ENCODE results near the gene RNU4-1.

GRCh38 chr12:120323772-120324171 lies 30.7 kb upstream of the RNU4-1 start:
- TF ChIP-seq CTCF (IDR thresholded peaks at IDR 0.05), result no peak
- no peak for TF ChIP-seq USF1 (CRISPR knock-in tag; IDR thresholded peaks at IDR 0.05)
- TF ChIP-seq SMAD3 (CRISPR knock-in tag; IDR thresholded peaks at IDR 0.05; ENCODE audit: borderline replicate concordance), result no peak
- no peak for TF ChIP-seq FOXP4 (CRISPR knock-in tag; IDR thresholded peaks at IDR 0.05)
- TF ChIP-seq ZBTB21 (CRISPR knock-in tag; IDR thresholded peaks at IDR 0.05; ENCODE audit: borderline replicate concordance), result no peak
- no peak for TF ChIP-seq ATF3 (CRISPR knock-in tag; conservative IDR thresholded peaks at IDR 0.05)
- no peak for TF ChIP-seq FOXK1 (CRISPR knock-in tag; IDR thresholded peaks at IDR 0.05)
- TF ChIP-seq TP53 (CRISPR knock-in tag; IDR thresholded peaks at IDR 0.05), result no peak
- TF ChIP-seq ATF2 (CRISPR knock-in tag; IDR thresholded peaks at IDR 0.05; ENCODE audit: borderline replicate concordance, low read depth), result no peak
- no peak for TF ChIP-seq CREB1 (CRISPR knock-in tag; IDR thresholded peaks at IDR 0.05)

Data from WTC11 (cell line).